ENCODE measurements around the gene PITX1. TPM values are rescaled to one million over a fixed set of nuclear protein-coding genes. Genes with fewer than 3 reads are reported as not detected.

PITX1 gene
- total and polyA plus RNA-seq, 11 donors: 0.03 to 0.39 TPM; not detected in 9

- H3K27ac ChIP-seq: no peak overlapping the region
- 74 to 80% (median 78%) methylated on average over 8 of the region's 8 CpGs for WGBS, 4 donors
- no peak for TF ChIP-seq CTCF (IDR thresholded peaks at IDR 0.05)
- no peak for TF ChIP-seq POLR2A (IDR thresholded peaks at IDR 0.05)
- H3K4me1 ChIP-seq: peaks cover 0 to 12% (median 0%) of the 10 kb centered on the region in 12 donors
- H3K36me3 ChIP-seq: no peaks in the 10 kb centered on the region
- no peak for ATAC-seq
- no peaks in the 10 kb centered on the region for H3K9me3 ChIP-seq
- peaks cover 0 to 54% (median 12%) of the 10 kb centered on the region in 9 donors for H3K27me3 ChIP-seq
- intact Hi-C loops (cut with DNase I): no loop called here
- no peak for DNase-seq
- no peak overlapping the region for H3K4me3 ChIP-seq
Measured at GRCh38 chr5:135053989-135054388, 20.0 kb upstream of the PITX1 start.

GRCh38 chr5:135053278-135053677 is 19.2 kb upstream of the PITX1 start:
- no peaks in the 10 kb centered on the region for H3K9me3 ChIP-seq
- intact Hi-C loops (cut with DNase I): no loop called here
- H3K27ac ChIP-seq: no peak overlapping the region
- H3K36me3 ChIP-seq: no peaks in the 10 kb centered on the region
- peaks cover 0 to 57% (median 12%) of the 10 kb centered on the region in 9 donors for H3K27me3 ChIP-seq
- DNase-seq (no peak), ATAC-seq (no peak)
- WGBS, 4 donors: 69 to 80% (median 73%) methylated on average over 3 of the region's 3 CpGs
- peaks cover 0 to 12% (median 0%) of the 10 kb centered on the region in 12 donors for H3K4me1 ChIP-seq
- no peak overlapping the region for H3K4me3 ChIP-seq
- no peak for TF ChIP-seq POLR2A (IDR thresholded peaks at IDR 0.05)
- TF ChIP-seq CTCF (IDR thresholded peaks at IDR 0.05): no peak

- peaks cover 0 to 63% (median 12%) of the 10 kb centered on the region in 9 donors for H3K27me3 ChIP-seq
- 41 to 72% (median 46%) methylated on average over 3 to 6 of the region's 6 CpGs for WGBS, 4 donors
- no peak for ATAC-seq
Measured at GRCh38 chr5:135052511-135053145, 18.6 kb upstream of the PITX1 start.

GRCh38 chr5:135051872-135052271 is 17.8 kb upstream of the PITX1 start:
- 66 to 76% (median 71%) methylated on average over 11 of the region's 11 CpGs for WGBS, 4 donors
- intact Hi-C loops (cut with DNase I): no loop called here

More at GRCh38 chr5:135052511-135053145, 18.6 kb upstream of the PITX1 start:
- intact Hi-C loops (cut with DNase I): no loop called here
- H3K4me1 ChIP-seq: peaks cover 0 to 12% (median 0%) of the 10 kb centered on the region in 12 donors
- H3K4me3 ChIP-seq: no peak overlapping the region
- H3K36me3 ChIP-seq: no peaks in the 10 kb centered on the region
- no peaks in the 10 kb centered on the region for H3K9me3 ChIP-seq
- TF ChIP-seq CTCF (IDR thresholded peaks at IDR 0.05) (no peak), POLR2A (IDR thresholded peaks at IDR 0.05) (no peak)
- H3K27ac ChIP-seq: no peak overlapping the region
- DNase-seq: no peak

More at GRCh38 chr5:135051872-135052271, 17.8 kb upstream of the PITX1 start:
- H3K27me3 ChIP-seq: peaks cover 0 to 64% (median 12%) of the 10 kb centered on the region in 9 donors
- H3K27ac ChIP-seq: no peak overlapping the region
- no peaks in the 10 kb centered on the region for H3K36me3 ChIP-seq
- ATAC-seq: no peak
- H3K4me3 ChIP-seq: no peak overlapping the region
- DNase-seq: no peak
- peaks cover 0 to 12% (median 0%) of the 10 kb centered on the region in 12 donors for H3K4me1 ChIP-seq
- TF ChIP-seq POLR2A (IDR thresholded peaks at IDR 0.05): no peak
- TF ChIP-seq CTCF (IDR thresholded peaks at IDR 0.05): no peak
- no peaks in the 10 kb centered on the region for H3K9me3 ChIP-seq
